Vagina (tissue), 2 donors: ENCODE measurements around the gene CRTC3. TPM values are rescaled to one million over a fixed set of nuclear protein-coding genes. Genes with fewer than 3 reads are reported as not detected.
"Not testable (repeated sequence)": the region's sequence is repeated elsewhere in the genome, so short reads cannot be mapped to it uniquely, and the experiment has no call there.

Source experiments
- DNase-seq, 2 donors: peaks; one replicate each; pipeline ENCODE4 v3.0.0-alpha.2; 2017; ENCODE audit errors: extremely low spot score in 2 of 2
- H3K27ac ChIP-seq: fragments of 200-600 bp; sonication (generic); one replicate; pipeline ENCODE4 v1.5.1; 2019
- H3K27me3 ChIP-seq: fragments of 200-600 bp; sonication (generic); one replicate; pipeline ENCODE4 v1.5.1; 2019
- H3K36me3 ChIP-seq, 2 donors: fragments of 200-600 bp; sonication (generic); one replicate each; pipeline ENCODE4 v1.5.1; 2017 to 2019
- H3K4me1 ChIP-seq: fragments of 200-600 bp; sonication (generic); one replicate; pipeline ENCODE4 v1.5.1; 2019
- H3K4me3 ChIP-seq, 2 donors: fragments of 200-600 bp; sonication (generic); 1 replicate in 1 of 2; 2 replicates in 1 of 2; pipeline ENCODE4 v1.5.1; 2016 to 2019
- H3K9me3 ChIP-seq: fragments of 200-600 bp; sonication (generic); one replicate; pipeline ENCODE4 v1.5.1; 2019
- CTCF ChIP-seq, 3 experiments: fragments of 450-650 bp in 2 of 3; fragments of 200-600 bp in 1 of 3; sonication (generic) in 1 of 3; IDR thresholded peaks; one replicate each; pipeline ENCODE4 v1.5.1; 2017 to 2019; ENCODE audit warnings: antibody characterized with exemption in 3 of 3, mild to moderate bottlenecking in 2 of 3, moderate library complexity in 2 of 3
- POLR2A ChIP-seq, 2 donors: fragments of 450-650 bp; IDR thresholded peaks; one replicate each; pipeline ENCODE4 v1.6.1; 2017; ENCODE audit warnings: antibody characterized with exemption in 2 of 2, mild to moderate bottlenecking in 2 of 2, moderate library complexity in 2 of 2
- POLR2AphosphoS5 ChIP-seq, 2 donors: sonication (generic); formaldehyde crosslinking; IDR thresholded peaks; one replicate each; pipeline ENCODE4 v1.9.0; 2017; ENCODE audit warnings: antibody characterized with exemption in 2 of 2, mild to moderate bottlenecking in 2 of 2, low read depth in 1 of 2; ENCODE audit not compliant: insufficient read depth in 1 of 2
- intact Hi-C: fragments of 100-400 bp; cut with DNase I; formaldehyde crosslinking; loops from one replicate; pipeline ENCODE4 v1.15.1; 2023
- total RNA-seq: library from RNA; depleted of rRNA; stranded (reverse); fragments of >200 nt; gene quantifications from one replicate; pipeline ENCODE4 v1.2.3, GENCODE V29; 2016

Gene CRTC3
- total RNA-seq, 1 donor from 2014 or later, result 43.5 TPM

DNA sequence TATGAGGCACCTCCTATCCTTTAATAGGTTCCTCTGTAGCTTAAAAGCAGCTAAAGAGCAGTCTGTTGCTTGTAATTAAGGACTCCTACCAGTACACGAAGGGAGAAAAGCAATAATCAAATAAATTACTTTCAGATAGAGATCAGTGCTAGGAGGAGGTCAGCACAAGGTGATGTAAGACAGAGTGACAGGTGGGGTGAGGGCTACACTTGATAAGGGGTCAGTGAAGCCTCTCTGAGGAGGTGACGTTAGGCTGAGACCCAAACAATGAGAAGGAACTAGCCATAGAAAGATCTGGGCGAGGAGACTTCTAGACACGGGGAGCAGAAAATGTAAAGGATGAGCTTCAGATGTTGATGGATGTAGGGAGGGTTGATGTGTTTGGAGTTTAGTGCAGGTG, 129.8 kb downstream of the CRTC3 start:
- Histone ChIP-seq H3K27me3 (no peaks in the 10 kb centered on the region), H3K36me3 (no peaks in the 10 kb centered on the region), H3K4me1 (peaks cover 9% of the 10 kb centered on the region), H3K4me3 (no peak overlapping the region), H3K27ac (peak overlapping the region; percentile 68), H3K9me3 (no peaks in the 10 kb centered on the region)
- intact Hi-C loops, result no loop called here
- TF ChIP-seq POLR2A (IDR thresholded peaks at IDR 0.05) (no peak), POLR2AphosphoS5 (IDR thresholded peaks at IDR 0.05; ENCODE audit: insufficient read depth in 1 of 2, low read depth in 1 of 2) (no peak), CTCF (IDR thresholded peaks at IDR 0.05) (no peak)
- no peak for DNase-seq

GRCh38 chr15:90660195-90660998, 130.7 kb downstream of the CRTC3 start:
- intact Hi-C loops, result no loop called here
- TF ChIP-seq POLR2AphosphoS5 (IDR thresholded peaks at IDR 0.05; ENCODE audit: insufficient read depth in 1 of 2, low read depth in 1 of 2) (peak in 1 of 2 donors; percentile 71), CTCF (IDR thresholded peaks at IDR 0.05) (no peak), POLR2A (IDR thresholded peaks at IDR 0.05) (peak in 1 of 2 donors; percentile 20)
- H3K36me3 ChIP-seq, result no peaks in the 10 kb centered on the region
- DNase-seq, result peak in 1 of 2 donors; percentile 94
- peak overlapping the region; percentile 68 for H3K27ac ChIP-seq
- no peaks in the 10 kb centered on the region for H3K9me3 ChIP-seq
- peaks cover 14% of the 10 kb centered on the region for H3K4me1 ChIP-seq
- H3K27me3 ChIP-seq, result no peaks in the 10 kb centered on the region
- H3K4me3 ChIP-seq, result no peak overlapping the region

DNA sequence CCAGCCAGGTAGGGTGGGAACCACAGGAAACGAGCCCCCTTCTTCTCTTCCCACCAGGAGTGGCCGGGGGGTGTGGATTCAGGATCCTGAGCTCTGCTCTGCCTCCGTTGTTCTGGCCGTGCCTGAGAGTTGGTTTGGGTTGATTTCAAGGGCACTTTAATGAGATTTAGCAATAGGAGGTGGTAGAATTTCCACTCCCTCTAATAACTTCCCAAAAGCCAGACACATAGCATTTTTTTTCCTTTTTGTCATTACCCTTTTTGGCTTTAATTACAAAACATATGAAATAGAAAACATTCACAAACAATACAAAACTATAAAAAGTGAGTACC, 131.2 kb downstream of the CRTC3 start:
- H3K36me3 ChIP-seq, intact Hi-C loops, DNase-seq, H3K4me3 ChIP-seq, H3K27me3 ChIP-seq, H3K9me3 ChIP-seq: not testable (repeated sequence)
- TF ChIP-seq POLR2AphosphoS5 (IDR thresholded peaks at IDR 0.05; ENCODE audit: insufficient read depth in 1 of 2, low read depth in 1 of 2), result peak in 1 of 2 donors; percentile 44
- Histone ChIP-seq H3K27ac (peak overlapping the region; percentile 68), H3K4me1 (peaks cover 18% of the 10 kb centered on the region)

DNA sequence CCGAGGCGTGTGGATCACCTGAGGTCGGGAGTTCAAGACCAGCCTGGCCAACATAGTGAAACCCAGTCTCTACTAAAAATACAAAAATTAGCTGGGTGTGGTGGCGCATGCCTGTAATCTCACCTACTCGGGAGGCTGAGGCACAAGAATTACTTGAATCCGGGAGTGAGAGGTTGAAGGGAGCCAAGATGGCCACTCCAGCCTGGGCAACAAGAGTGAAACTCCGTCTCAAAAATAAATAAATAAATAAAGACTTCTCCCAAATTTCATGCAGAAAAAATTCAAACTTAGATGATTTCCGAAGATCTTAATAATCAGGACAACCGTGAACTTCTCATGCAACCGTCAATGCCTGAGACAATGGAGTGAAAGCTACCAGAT, 134.3 kb downstream of the CRTC3 start:
- DNase-seq, H3K27ac ChIP-seq, H3K27me3 ChIP-seq, H3K4me3 ChIP-seq, H3K36me3 ChIP-seq, H3K9me3 ChIP-seq, intact Hi-C loops: not testable (repeated sequence)
- peaks cover 19% of the 10 kb centered on the region for H3K4me1 ChIP-seq

- H3K4me1 ChIP-seq, result peaks cover 18% of the 10 kb centered on the region
- intact Hi-C loops, result no loop called here
- TF ChIP-seq POLR2A (IDR thresholded peaks at IDR 0.05) (no peak), POLR2AphosphoS5 (IDR thresholded peaks at IDR 0.05; ENCODE audit: insufficient read depth in 1 of 2, low read depth in 1 of 2) (no peak), CTCF (IDR thresholded peaks at IDR 0.05) (no peak)
- H3K9me3 ChIP-seq, result no peaks in the 10 kb centered on the region
- no peaks in the 10 kb centered on the region for H3K27me3 ChIP-seq
- H3K27ac ChIP-seq, result peak overlapping the region; percentile 85
- no peaks in the 10 kb centered on the region for H3K36me3 ChIP-seq
- peak overlapping the region; percentile 52 to 71 for H3K4me3 ChIP-seq
- DNase-seq, result no peak
Measured at GRCh38 chr15:90664650-90665287, 135.0 kb downstream of the CRTC3 start.
